ENCODE measurements around the gene CNN2. TPM values are rescaled to one million over a fixed set of nuclear protein-coding genes. Genes with fewer than 3 reads are reported as not detected.
"Not testable (repeated sequence)": the region's sequence is repeated elsewhere in the genome, so short reads cannot be mapped to it uniquely, and the experiment has no call there.

Gene CNN2
- total RNA-seq, 1 donor from 2014 or later: 69.3 TPM

- intact Hi-C loops (cut with DNase I): no loop called here
- no peak for ATAC-seq
- no peak for DNase-seq (ENCODE audit: missing footprints)
Measured at GRCh38 chr19:1019616-1019961, 6.8 kb upstream of the CNN2 start.

- intact Hi-C loops (cut with DNase I): loop anchor here (10.0 kb wide), 1 partner anchor 365 kb away; the partner anchor contains the start of gene NDUFS7
- DNase-seq (ENCODE audit: missing footprints): no peak
- no peak for ATAC-seq
Measured at GRCh38 chr19:1019980-1020867, 6.2 kb upstream of the CNN2 start.

- intact Hi-C loops (cut with DNase I): loop anchor here (1.0 to 10.0 kb wide), 2 partner anchors 82 to 364 kb away; partner anchors contain the start of genes GPX4 and NDUFS7
- DNase-seq (ENCODE audit: missing footprints): peak; percentile 99
- peak; percentile 94 for ATAC-seq
Measured at GRCh38 chr19:1020868-1021425, 5.5 kb upstream of the CNN2 start, which contains the start of gene TMEM259. Gene TMEM259, minus strand, starts transcription at chr19:1021123. Its CDS starts 127 bp downstream, at chr19:1020996.

GRCh38 chr19:1023883-1024188 is 2.6 kb upstream of the CNN2 start:
- not testable (repeated sequence) for DNase-seq (ENCODE audit: missing footprints); ATAC-seq
- intact Hi-C loops (cut with DNase I): loop anchor here (10.0 kb wide), 1 partner anchor 361 kb away; the partner anchor contains the start of gene NDUFS7

DNA sequence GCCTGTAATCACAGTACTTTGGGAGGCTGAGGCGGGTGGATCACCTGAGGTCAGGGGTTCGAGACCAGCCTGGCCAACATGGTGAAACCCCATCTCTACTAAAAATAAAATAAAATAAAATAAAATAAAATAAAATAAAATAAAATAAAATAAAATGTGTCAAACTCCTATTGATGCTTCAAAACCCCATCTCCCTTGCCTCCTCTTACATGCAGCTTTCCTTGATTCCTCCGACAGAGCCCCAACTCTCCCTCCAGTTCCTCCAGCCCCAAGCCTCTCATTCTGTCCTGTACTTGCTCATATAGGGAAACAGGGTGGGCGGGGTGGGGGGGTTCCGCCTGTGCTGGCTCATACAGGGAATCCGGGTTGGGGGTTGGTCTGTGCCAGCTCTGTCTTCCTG is 1.3 kb upstream of the CNN2 start:
- ATAC-seq; DNase-seq (ENCODE audit: missing footprints): not testable (repeated sequence)
- intact Hi-C loops (cut with DNase I): loop anchor here (10.0 kb wide), 1 partner anchor 360 kb away; the partner anchor contains the start of gene NDUFS7

GRCh38 chr19:1026783-1027649 is 608 bp downstream of the CNN2 start:
- ATAC-seq (no peak), DNase-seq (ENCODE audit: missing footprints) (peak; percentile 59)
- intact Hi-C loops (cut with DNase I): loop anchor here (10.0 kb wide), 1 partner anchor 358 kb away; the partner anchor contains the start of gene NDUFS7

- no peak for ATAC-seq
- DNase-seq (ENCODE audit: missing footprints): peak; percentile 71
- intact Hi-C loops (cut with DNase I): loop anchor here (10.0 kb wide), 1 partner anchor 357 kb away; the partner anchor contains the start of gene NDUFS7
Measured at GRCh38 chr19:1027650-1028061, 1.2 kb downstream of the CNN2 start.

DNA sequence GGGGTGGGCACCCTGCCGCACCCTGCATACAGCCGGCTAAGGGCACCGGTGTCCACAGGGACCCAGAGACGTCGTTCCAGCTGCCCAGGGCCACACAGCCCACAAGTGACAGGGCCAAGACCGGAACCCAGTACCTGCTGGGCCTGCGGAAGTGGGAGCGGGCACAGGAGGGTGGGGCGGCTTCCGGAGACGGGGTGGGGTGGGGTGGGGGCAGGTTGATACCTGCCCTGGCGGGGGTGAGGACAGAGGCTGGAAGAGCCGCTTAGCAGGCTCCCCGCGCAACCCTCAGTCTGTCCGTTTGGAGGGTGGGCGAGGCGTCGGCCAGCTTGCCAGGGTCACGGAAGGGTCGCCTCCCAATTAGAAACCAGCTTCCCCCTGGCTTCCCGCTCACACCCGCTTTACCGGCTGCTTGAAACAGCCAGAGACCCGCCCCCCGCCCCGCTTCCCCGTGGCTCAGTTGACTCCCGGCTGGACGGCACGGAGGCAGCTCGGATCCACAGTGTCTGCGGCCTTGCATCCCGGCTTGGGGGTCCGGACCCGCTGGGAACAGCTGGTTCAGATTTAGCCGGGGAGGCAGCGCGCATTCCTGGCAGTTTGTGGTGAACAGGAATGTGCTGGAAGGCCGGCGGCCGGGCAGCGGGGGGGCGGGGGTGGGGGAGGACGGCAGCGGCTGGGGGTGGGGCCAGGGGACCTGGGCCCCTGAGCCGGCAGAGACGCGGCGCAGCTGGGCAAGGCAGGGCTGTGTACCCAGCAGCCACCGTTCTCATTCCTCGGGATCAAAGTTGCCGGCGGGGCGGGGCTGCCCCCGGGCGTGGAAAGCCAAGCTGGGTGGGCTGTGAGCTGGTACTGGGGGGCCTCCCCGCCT is 1.9 kb downstream of the CNN2 start:
- DNase-seq (ENCODE audit: missing footprints) (peak; percentile 82), ATAC-seq (peak; percentile 72)
- intact Hi-C loops (cut with DNase I): loop anchor here (10.0 kb wide), 1 partner anchor 357 kb away; the partner anchor contains the start of gene NDUFS7

GRCh38 chr19:1032264-1032867 is 6.0 kb downstream of the CNN2 start:
- ATAC-seq: no peak
- DNase-seq (ENCODE audit: missing footprints): peak; percentile 35
- intact Hi-C loops (cut with DNase I): no loop called here

- no peak for DNase-seq (ENCODE audit: missing footprints)
Measured at GRCh38 chr19:1035998-1036621, 9.7 kb downstream of the CNN2 start.

DNA sequence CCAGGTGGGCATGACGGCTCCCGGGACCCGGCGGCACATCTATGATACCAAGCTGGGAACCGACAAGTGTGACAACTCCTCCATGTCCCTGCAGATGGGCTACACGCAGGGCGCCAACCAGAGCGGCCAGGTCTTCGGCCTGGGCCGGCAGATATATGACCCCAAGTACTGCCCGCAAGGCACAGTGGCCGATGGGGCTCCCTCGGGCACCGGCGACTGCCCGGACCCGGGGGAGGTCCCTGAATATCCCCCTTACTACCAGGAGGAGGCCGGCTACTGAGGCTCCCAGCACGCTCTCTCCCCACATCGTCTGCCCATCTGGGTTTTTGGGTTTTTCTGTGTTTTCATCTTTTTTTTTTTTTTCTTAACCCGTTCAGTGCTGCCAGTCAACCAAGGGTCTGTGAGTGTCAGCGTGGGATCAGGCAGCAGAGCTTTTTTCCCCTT is 11.2 kb downstream of the CNN2 start:
- ATAC-seq (no peak), DNase-seq (ENCODE audit: missing footprints) (no peak)
- intact Hi-C loops (cut with DNase I): no loop called here

More at GRCh38 chr19:1035998-1036621, 9.7 kb downstream of the CNN2 start:
- intact Hi-C loops (cut with DNase I): no loop called here
- ATAC-seq: no peak

GRCh38 chr19:1038978-1039645 is 12.7 kb downstream of the CNN2 start:
- no peak for DNase-seq (ENCODE audit: missing footprints)
- intact Hi-C loops (cut with DNase I): no loop called here

DNA sequence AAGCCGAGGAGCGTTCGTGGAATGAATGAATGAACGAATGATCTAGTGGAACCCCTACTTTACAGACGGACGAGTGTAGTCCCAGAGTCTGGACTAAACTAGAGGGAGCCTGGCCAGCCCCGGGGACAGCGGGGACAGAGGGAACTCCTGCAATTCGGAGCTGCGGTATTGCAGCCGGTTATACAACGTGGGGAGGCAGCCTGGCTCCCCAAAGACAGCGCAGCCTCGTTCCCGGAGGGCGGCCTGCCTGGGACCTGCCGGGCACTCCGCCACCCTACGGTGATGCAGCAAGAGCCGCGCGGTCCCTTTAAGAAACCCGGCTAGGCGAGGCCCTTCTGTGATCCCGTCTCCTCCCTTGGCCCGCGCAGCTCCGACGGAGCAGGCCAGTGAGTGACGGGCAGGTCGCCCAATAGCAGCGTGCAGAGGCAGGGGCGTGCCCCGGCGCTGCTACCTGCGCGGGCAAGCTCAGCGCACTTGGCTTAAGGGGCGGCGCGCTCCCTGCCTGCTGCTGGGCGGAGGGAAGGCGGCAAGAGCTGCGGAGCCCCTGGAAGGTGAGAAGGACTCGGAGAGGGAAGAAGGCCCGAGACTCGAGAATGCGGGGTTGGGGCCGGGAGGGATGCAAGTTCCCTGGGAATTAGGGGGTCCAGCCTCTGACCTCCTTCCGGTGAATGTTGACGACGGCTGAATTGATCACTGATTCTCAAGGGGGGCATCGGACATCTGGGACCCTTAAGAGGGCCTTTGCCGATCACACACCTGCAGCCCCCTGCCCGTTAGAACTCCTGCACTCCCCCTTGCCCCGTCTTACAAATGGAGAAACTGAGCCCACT is 13.5 kb downstream of the CNN2 start, which contains the start of gene ABCA7:
Gene ABCA7, plus strand, starts transcription at position 462 of the 830 bp plus-strand sequence. CDS start 1,255 bp downstream, outside the sequence.
- ATAC-seq (peak; percentile 96), DNase-seq (ENCODE audit: missing footprints) (peak; percentile 99)

More at GRCh38 chr19:1038978-1039645, 12.7 kb downstream of the CNN2 start:
- no peak for ATAC-seq

GRCh38 chr19:1040476-1041271 is 14.3 kb downstream of the CNN2 start:
- ATAC-seq (peak; percentile 66), DNase-seq (ENCODE audit: missing footprints) (peak; percentile 95)
- intact Hi-C loops (cut with DNase I): loop anchor here (5.0 kb wide), 1 partner anchor 57 kb away; the partner anchor contains the start of gene POLR2E

More for the DNA sequence above, 13.5 kb downstream of the CNN2 start, which contains the start of gene ABCA7:
- intact Hi-C loops (cut with DNase I): loop anchor here (5.0 kb wide), 1 partner anchor 57 kb away; the partner anchor contains the start of gene POLR2E

Measured in Right ventricle myocardium inferior (tissue), 1 donor.